Glutamatergic neuron (in vitro differentiated cells): ENCODE data around the gene NBL1. TPM values are rescaled to one million over a fixed set of nuclear protein-coding genes. Genes with fewer than 3 reads are reported as not detected.

ENCODE experiments used
- DNase-seq: peaks from one replicate; pipeline ENCODE4 v3.0.0; 2022
- H3K27ac Mint-ChIP-seq: one replicate; pipeline ENCODE4 v1.8.0; 2020; ENCODE audit warnings: mild to moderate bottlenecking, mixed read lengths, inconsistent platforms; ENCODE audit not compliant: unreplicated experiment
- H3K27me3 Mint-ChIP-seq: one replicate; pipeline ENCODE4 v1.8.0; 2020; ENCODE audit warnings: mild to moderate bottlenecking, moderate library complexity, mixed read lengths, inconsistent platforms; ENCODE audit not compliant: unreplicated experiment
- H3K36me3 Mint-ChIP-seq: one replicate; pipeline ENCODE4 v1.8.0; 2020; ENCODE audit warnings: mild to moderate bottlenecking, mixed read lengths, inconsistent platforms; ENCODE audit not compliant: unreplicated experiment
- H3K4me1 Mint-ChIP-seq: one replicate; pipeline ENCODE4 v1.8.0; 2020; ENCODE audit warnings: mild to moderate bottlenecking, low read depth, mixed read lengths, inconsistent platforms; ENCODE audit not compliant: unreplicated experiment
- H3K4me3 Mint-ChIP-seq: one replicate; pipeline ENCODE4 v1.8.0; 2020; ENCODE audit warnings: mild to moderate bottlenecking, mixed read lengths, inconsistent platforms; ENCODE audit not compliant: unreplicated experiment
- H3K9me3 Mint-ChIP-seq: one replicate; pipeline ENCODE4 v1.8.0; 2020; ENCODE audit warnings: mild to moderate bottlenecking, moderate library complexity, mixed read lengths, inconsistent platforms; ENCODE audit not compliant: unreplicated experiment
- total RNA-seq: library from RNA; stranded (reverse); fragmentation: NEBNext Ultra II Directional; extraction: Animal tissue kit (Norgen Biotek cat#: 25700); gene quantifications from one replicate; pipeline ENCODE4 v1.2.1, GENCODE V29; 2021; ENCODE audit not compliant: unreplicated experiment
- TF ChIP-seq, protein P1 (sequence below): fragments of 200-600 bp; sonication (generic); IDR thresholded peaks from one replicate; pipeline ENCODE4 v1.5.0; 2021; ENCODE audit not compliant: partially characterized antibody, unreplicated experiment

Gene NBL1
- total RNA-seq, 1 donor from 2014 or later, result 14.4 TPM

DNA sequence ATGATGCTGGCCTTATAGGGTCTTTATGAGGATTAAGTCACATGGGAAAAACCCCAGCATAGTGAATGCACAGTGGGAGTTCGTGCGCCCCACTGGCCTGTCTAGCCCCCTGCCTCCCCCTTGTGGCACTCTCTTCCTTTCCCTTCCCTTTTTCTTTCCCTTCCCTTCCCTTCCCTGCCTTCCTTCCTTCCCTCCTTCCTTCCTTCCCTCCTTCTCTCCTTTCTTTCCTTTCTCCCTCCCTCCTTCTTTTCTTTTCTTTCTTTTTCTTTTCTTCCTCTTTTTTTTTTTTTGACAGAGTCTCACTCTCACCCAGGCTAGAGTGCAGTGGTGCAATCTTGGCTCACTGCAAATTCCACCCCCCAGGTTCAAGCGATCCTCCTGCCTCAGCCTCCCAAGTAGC lies 59.2 kb downstream of the NBL1 start:
- H3K4me3 Mint-ChIP-seq, result no peak overlapping the region
- H3K36me3 Mint-ChIP-seq, result no peaks in the 10 kb centered on the region
- no peaks in the 10 kb centered on the region for H3K4me1 Mint-ChIP-seq
- peaks cover 2% of the 10 kb centered on the region for H3K27me3 Mint-ChIP-seq
- H3K9me3 Mint-ChIP-seq, result no peaks in the 10 kb centered on the region
- H3K27ac Mint-ChIP-seq, result no peak overlapping the region
- no peak for DNase-seq
- TF ChIP-seq, protein P1, sequence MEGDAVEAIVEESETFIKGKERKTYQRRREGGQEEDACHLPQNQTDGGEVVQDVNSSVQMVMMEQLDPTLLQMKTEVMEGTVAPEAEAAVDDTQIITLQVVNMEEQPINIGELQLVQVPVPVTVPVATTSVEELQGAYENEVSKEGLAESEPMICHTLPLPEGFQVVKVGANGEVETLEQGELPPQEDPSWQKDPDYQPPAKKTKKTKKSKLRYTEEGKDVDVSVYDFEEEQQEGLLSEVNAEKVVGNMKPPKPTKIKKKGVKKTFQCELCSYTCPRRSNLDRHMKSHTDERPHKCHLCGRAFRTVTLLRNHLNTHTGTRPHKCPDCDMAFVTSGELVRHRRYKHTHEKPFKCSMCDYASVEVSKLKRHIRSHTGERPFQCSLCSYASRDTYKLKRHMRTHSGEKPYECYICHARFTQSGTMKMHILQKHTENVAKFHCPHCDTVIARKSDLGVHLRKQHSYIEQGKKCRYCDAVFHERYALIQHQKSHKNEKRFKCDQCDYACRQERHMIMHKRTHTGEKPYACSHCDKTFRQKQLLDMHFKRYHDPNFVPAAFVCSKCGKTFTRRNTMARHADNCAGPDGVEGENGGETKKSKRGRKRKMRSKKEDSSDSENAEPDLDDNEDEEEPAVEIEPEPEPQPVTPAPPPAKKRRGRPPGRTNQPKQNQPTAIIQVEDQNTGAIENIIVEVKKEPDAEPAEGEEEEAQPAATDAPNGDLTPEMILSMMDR, result no peak

- Mint-ChIP-seq H3K36me3 (no peaks in the 10 kb centered on the region), H3K4me1 (peaks cover 2% of the 10 kb centered on the region), H3K9me3 (no peaks in the 10 kb centered on the region), H3K4me3 (no peak overlapping the region), H3K27me3 (peaks cover 2% of the 10 kb centered on the region), H3K27ac (no peak overlapping the region)
- TF ChIP-seq, protein P1, result peak; percentile 96
- peak; percentile 91 for DNase-seq
Observed at GRCh38 chr1:19704247-19705113, 60.4 kb downstream of the NBL1 start.

- no peaks in the 10 kb centered on the region for H3K36me3 Mint-ChIP-seq
- TF ChIP-seq, protein P1, result no peak
- peaks cover 2% of the 10 kb centered on the region for H3K27me3 Mint-ChIP-seq
- H3K27ac Mint-ChIP-seq, result no peak overlapping the region
- no peaks in the 10 kb centered on the region for H3K9me3 Mint-ChIP-seq
- peaks cover 2% of the 10 kb centered on the region for H3K4me1 Mint-ChIP-seq
- H3K4me3 Mint-ChIP-seq, result no peak overlapping the region
- DNase-seq, result no peak
Observed at GRCh38 chr1:19705464-19705863, 61.4 kb downstream of the NBL1 start.

GRCh38 chr1:19706136-19706535 lies 62.0 kb downstream of the NBL1 start:
- DNase-seq, result no peak
- H3K27ac Mint-ChIP-seq, result no peak overlapping the region
- TF ChIP-seq, protein P1, result no peak
- H3K4me1 Mint-ChIP-seq, result peaks cover 2% of the 10 kb centered on the region
- H3K4me3 Mint-ChIP-seq, result no peak overlapping the region
- no peaks in the 10 kb centered on the region for H3K36me3 Mint-ChIP-seq
- no peaks in the 10 kb centered on the region for H3K27me3 Mint-ChIP-seq
- H3K9me3 Mint-ChIP-seq, result no peaks in the 10 kb centered on the region

Other genes with a start within 250 kb of the NBL1 start
- gene CAPZB, start 158.8 kb upstream of the NBL1 start, total RNA-seq, result 326 TPM
- gene HTR6, start 20.6 kb downstream of the NBL1 start, total RNA-seq, result not detected
- not detected for gene TMCO4, start 155.6 kb downstream of the NBL1 start, total RNA-seq
- gene RNF186, start 171.0 kb downstream of the NBL1 start, total RNA-seq, result not detected
- 11.4 TPM for gene OTUD3, start 238.1 kb downstream of the NBL1 start, total RNA-seq